Measurements from ENCODE around the gene OR8B4.
"Not testable (repeated sequence)": the region's sequence is repeated elsewhere in the genome, so short reads cannot be mapped to it uniquely, and the experiment has no call there.

The OR8B4 gene

DNA sequence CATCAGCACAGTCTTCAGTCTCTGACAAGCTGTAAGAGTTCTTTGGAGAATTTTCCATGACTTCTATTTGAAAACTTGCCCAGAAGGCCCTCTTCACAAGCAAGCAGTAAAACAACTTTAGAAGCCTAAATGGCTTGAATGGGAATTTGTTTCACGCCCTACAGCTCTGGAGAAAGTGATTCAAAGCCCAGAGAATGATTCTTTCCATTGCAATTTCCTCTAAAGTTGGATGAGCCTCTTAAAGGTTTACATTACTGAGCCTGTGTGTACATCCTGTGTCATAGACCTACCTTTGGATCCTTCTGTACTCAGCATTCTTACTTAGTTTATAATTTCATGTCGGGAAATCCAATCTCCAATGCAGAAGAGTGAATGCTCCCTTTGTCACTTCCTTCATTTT lies 19.1 kb downstream of the OR8B4 start:
- no peak for DNase-seq (ENCODE audit: low read depth)

DNA sequence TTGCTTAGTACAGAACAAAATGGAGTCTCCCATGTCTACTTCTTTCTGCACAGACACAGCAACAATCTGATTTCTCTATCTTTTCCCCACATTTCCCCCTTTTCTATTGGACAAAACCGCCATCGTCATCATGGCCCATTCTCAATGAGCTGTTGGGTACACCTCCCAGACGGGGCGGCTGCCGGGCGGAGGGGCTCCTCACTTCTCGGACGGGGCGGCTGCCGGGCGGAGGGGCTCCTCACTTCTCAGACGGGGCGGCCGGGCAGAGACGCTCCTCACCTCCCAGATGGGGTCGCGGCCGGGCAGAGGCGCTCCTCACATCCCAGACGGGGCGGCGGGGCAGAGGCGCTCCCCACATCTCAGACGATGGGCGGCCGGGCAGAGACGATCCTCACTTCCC lies 21.5 kb downstream of the OR8B4 start:
- not testable (repeated sequence) for DNase-seq (ENCODE audit: low read depth)

DNA sequence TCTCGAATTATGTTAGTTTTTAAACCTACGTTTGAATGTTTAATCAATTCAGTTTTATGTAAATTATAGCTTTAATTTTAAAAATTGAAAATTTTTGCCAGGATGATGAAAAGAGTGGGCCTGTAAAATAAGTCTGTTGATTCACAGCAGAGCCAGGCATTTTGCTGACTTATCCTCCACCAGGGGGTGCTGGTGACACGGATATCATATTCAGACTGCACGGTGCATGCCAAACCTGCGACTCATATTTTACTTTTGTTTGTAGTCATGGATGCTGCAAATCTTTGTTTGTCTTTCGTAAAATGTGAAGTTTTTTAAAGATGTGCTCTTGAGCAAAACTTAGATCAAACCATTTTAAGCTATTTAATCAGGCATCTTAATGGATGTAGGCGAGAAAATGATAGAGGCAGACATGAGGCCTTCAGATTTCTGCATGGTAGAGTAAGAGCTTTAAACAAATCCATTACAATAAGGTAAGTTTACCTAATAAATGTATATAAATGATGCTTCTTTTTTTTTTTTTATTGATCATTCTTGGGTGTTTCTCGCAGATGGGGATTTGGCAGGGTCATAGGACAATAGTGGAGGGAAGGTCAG lies 22.2 kb downstream of the OR8B4 start:
- no peak for DNase-seq (ENCODE audit: low read depth)

DNA sequence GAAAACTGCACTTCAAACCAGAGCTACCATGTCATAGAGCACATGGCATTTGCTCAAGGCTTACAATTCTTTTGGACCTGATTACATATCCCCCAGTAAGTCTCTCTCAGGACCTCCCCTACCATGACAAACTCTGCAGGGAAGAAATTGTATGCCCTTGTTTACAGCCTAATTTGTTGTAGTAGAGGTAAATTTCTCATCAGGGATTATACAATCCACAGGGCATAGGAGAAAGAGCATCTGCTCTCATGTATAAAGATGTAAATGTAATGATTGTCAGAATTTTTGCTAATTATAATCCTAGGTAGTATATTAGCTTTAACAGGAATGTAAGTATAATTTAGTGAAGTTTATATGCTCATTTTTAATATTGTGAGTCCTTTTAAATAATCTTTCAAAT lies 25.7 kb downstream of the OR8B4 start, which contains the start of gene OR8B3:
TSS of gene OR8B3 (minus strand) at position 101 of the 400 bp plus-strand sequence. CDS start 1,673 bp downstream, outside the sequence.
- DNase-seq (ENCODE audit: low read depth) = no peak

DNA sequence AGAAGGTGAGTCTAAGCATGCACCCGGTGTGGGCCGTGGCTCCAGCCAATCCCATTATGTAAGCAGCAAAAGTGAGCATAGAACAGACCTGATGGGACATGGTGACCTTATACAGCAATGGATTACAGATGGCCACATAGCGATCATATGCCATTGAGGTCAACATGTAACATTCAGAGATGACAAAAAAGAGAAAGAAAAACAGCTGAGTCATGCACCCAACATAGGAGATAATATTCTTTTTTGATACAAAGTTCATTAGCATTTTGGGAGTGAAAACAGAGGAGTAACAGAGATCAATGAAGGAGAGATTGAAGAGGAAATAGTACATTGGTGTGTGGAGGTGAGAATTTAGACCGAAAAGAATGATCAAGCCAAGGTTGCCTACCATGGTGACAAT lies 27.8 kb downstream of the OR8B4 start:
- DNase-seq (ENCODE audit: low read depth) = not testable (repeated sequence)

DNA sequence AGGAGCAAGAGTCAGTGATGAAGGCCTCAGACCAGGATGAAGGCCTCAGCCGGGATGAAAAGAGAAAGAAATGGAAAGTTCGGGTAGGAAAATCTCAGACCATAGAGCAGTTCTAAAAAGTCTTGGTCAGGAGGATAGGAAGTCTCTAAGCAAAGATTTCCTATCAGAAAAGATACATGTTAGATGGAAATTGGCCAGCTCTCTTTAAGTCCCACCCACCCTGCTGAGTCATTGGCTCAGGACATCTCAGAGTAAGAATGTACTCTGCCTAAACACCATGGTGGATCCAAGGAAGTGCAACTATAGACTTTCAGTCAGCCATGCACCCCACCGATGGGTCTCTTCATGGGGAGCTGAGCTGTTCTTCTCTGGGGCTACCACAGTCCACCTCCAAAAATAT lies 30.3 kb downstream of the OR8B4 start:
- no peak for DNase-seq (ENCODE audit: low read depth)

DNA sequence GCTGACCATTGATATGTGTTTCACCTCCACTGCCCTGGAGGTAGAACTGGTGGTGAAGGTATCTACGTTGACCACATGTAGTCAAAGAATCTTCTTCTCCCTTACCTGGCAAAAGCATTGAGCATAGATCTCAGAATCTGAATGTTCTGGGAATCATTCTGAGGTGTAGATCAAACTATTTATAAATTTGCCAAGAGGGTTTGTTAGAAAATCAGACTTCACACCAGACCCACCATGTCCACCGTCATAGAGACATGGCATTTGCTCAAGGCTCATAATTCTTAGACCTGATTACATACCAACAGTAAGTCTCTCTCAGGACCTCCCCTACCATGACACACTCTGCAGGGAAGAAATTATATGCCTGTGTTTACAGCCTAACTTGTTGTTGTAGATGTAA lies 40.3 kb downstream of the OR8B4 start, which contains the start of gene OR8B2:
TSS of gene OR8B2 (minus strand) at position 101 of the 400 bp plus-strand sequence. CDS start 1,156 bp downstream, outside the sequence.
- no peak for DNase-seq (ENCODE audit: low read depth)

DNA sequence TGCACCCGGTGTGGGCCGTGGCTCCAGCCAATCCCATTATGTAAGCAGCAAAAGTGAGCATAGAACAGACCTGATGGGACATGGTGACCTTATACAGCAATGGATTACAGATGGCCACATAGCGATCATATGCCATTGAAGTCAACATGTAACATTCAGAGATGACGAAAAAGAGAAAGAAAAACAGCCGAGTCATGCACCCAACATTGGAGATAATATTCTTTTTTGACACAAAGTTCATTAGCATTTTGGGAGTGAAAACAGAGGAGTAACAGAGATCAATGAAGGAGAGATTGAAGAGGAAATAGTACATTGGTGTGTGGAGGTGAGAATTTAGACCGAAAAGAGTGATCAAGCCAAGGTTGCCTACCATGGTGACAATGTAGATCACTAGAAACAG lies 41.8 kb downstream of the OR8B4 start:
- DNase-seq (ENCODE audit: low read depth) = not testable (repeated sequence)

DNA sequence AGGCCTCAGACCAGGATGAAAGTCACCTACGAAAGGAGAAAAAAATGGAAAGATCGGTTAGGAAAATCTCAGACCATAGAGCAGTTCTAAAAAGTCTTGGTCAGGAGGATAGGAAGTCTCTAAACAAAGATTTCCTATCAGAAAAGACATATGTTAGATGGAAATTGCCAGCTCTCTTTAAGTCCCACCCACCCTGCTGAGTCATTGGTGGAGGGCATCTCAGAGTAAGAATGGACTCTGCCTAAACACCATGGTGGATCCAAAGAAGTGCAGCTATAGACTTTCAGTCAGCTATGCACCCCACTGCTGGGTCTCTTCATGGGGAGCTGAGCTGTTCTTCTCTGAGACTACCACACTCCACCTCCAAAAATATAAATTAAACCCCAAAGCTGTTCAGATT lies 44.1 kb downstream of the OR8B4 start:
- no peak for DNase-seq (ENCODE audit: low read depth)

DNA sequence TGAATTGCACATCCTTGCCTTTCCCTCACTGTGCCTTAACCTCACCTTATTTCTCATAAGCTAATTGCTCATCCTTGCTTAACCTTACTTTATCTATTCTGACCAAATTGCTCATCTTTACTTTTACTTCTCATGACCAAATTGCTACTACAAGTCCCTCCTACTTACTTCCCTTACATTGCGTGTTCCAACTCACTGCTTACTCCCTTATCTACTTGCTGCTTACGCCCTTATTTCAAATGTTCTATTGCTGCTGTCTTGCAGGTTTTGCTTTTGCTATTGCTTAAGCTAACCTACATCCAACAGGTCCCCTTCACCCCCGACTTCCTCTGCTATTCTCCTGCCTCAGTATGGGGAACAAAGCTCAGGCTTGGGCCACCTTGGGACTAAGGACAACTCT lies 48.4 kb downstream of the OR8B4 start:
- DNase-seq (ENCODE audit: low read depth) = no peak
